Mesenchymal stem cell (in vitro differentiated cells and primary cell): ENCODE results near the gene KLF15.
A peak's percentile ranks its signal among the peaks of the same experiment; 100 is the strongest.

Source experiments
- DNase-seq: peaks from one replicate; pipeline ENCODE4 v3.0.0-alpha.2; 2013
- H2AFZ ChIP-seq: one replicate; pipeline ENCODE4 v1.6.1; 2013; ENCODE audit warnings: low read depth, mild to moderate bottlenecking, control low read depth, inconsistent platforms, low read length, moderate library complexity
- H2AK5ac ChIP-seq: 2 replicates; pipeline ENCODE4 v1.6.1; 2013; ENCODE audit warnings: low read length, moderate library complexity, mild to moderate bottlenecking, inconsistent platforms; ENCODE audit not compliant: severe bottlenecking
- H2BK120ac ChIP-seq: one replicate; pipeline ENCODE4 v1.6.1; 2013; ENCODE audit warnings: low read depth, mild to moderate bottlenecking, inconsistent platforms, low read length, moderate library complexity
- H2BK12ac ChIP-seq, 2 experiments: one replicate each; pipeline ENCODE4 v1.6.1; 2013; ENCODE audit warnings: inconsistent platforms in 2 of 2, low read length in 2 of 2, mild to moderate bottlenecking in 2 of 2, moderate library complexity in 2 of 2, control low read depth in 1 of 2
- H2BK15ac ChIP-seq: one replicate; pipeline ENCODE4 v1.6.1; 2013; ENCODE audit warnings: mild to moderate bottlenecking, low read depth, inconsistent platforms; ENCODE audit not compliant: poor library complexity, severe bottlenecking
- H2BK5ac ChIP-seq: 2 replicates; pipeline ENCODE4 v1.6.1; 2013; ENCODE audit warnings: low read depth, mild to moderate bottlenecking, low read length, control low read depth, inconsistent platforms; ENCODE audit not compliant: poor library complexity, severe bottlenecking
- H3K14ac ChIP-seq, 2 experiments: one replicate each; pipeline ENCODE4 v1.6.1; 2013; ENCODE audit warnings: inconsistent platforms in 2 of 2, low read length in 2 of 2, control low read depth in 1 of 2, mild to moderate bottlenecking in 1 of 2, moderate library complexity in 1 of 2
- H3K18ac ChIP-seq, 2 experiments: one replicate each; pipeline ENCODE4 v1.6.1; 2013; ENCODE audit warnings: inconsistent platforms in 2 of 2, low read length in 2 of 2, control low read depth in 1 of 2, low read depth in 1 of 2, mild to moderate bottlenecking in 1 of 2
- H3K23ac ChIP-seq, 2 experiments: one replicate each; pipeline ENCODE4 v1.6.1; 2013; ENCODE audit warnings: inconsistent platforms in 2 of 2, low read length in 2 of 2, mild to moderate bottlenecking in 2 of 2, moderate library complexity in 2 of 2, control low read depth in 1 of 2
- H3K27ac ChIP-seq: 2 replicates; pipeline ENCODE4 v1.5.1; 2013; ENCODE audit warnings: mild to moderate bottlenecking, moderate library complexity, low read length, control low read depth, inconsistent platforms; ENCODE audit not compliant: poor library complexity, severe bottlenecking
- H3K27me3 ChIP-seq, 2 experiments: 2 replicates each; pipeline versions ENCODE4 v1.6.1 to v1.7.0; 2013; ENCODE audit warnings: low read length in 2 of 2, mild to moderate bottlenecking in 2 of 2, moderate library complexity in 2 of 2, control low read depth in 1 of 2, inconsistent platforms in 1 of 2; ENCODE audit not compliant: control insufficient read depth in 1 of 2, insufficient read depth in 1 of 2
- H3K36me3 ChIP-seq, 2 experiments: 2 replicates each; pipeline versions ENCODE4 v1.6.1 to v1.7.0; 2013; ENCODE audit warnings: low read length in 2 of 2, control low read depth in 1 of 2, inconsistent platforms in 1 of 2, low read depth in 1 of 2, mild to moderate bottlenecking in 1 of 2; ENCODE audit not compliant: insufficient read depth in 2 of 2, control insufficient read depth in 1 of 2
- H3K4ac ChIP-seq, 2 experiments: one replicate each; pipeline ENCODE4 v1.6.1; 2013; ENCODE audit warnings: inconsistent platforms in 2 of 2, low read length in 2 of 2, mild to moderate bottlenecking in 2 of 2, moderate library complexity in 2 of 2, control low read depth in 1 of 2, low read depth in 1 of 2
- H3K4me1 ChIP-seq: 2 replicates; pipeline ENCODE4 v1.6.1; 2013; ENCODE audit warnings: low read depth, low read length, control low read depth; ENCODE audit not compliant: control insufficient read depth, insufficient read depth
- H3K4me2 ChIP-seq: 2 replicates; pipeline ENCODE4 v1.6.1; 2013; ENCODE audit warnings: low read length, mild to moderate bottlenecking, inconsistent platforms; ENCODE audit not compliant: poor library complexity, severe bottlenecking
- H3K4me3 ChIP-seq, 2 experiments: 2 replicates each; pipeline versions ENCODE4 v1.5.1 to v1.7.0; 2013; ENCODE audit warnings: low read length in 2 of 2, mild to moderate bottlenecking in 2 of 2, control low read depth in 1 of 2, low read depth in 1 of 2; ENCODE audit not compliant: insufficient read depth in 1 of 2
- H3K79me1 ChIP-seq: replicated peaks from 2 replicates; pipeline ENCODE4 v1.6.1; 2013; ENCODE audit warnings: mild to moderate bottlenecking, control low read depth, low read length, inconsistent platforms; ENCODE audit not compliant: poor library complexity, severe bottlenecking
- H3K9ac ChIP-seq: 2 replicates; pipeline ENCODE4 v1.7.0; 2013; ENCODE audit warnings: mild to moderate bottlenecking, low read length, moderate library complexity
- H3K9me3 ChIP-seq: 2 replicates; pipeline ENCODE4 v1.7.0; 2013; ENCODE audit warnings: mild to moderate bottlenecking, low read length; ENCODE audit not compliant: control insufficient read depth
- H4K8ac ChIP-seq: one replicate; pipeline ENCODE4 v1.6.1; 2013; ENCODE audit warnings: inconsistent platforms, mild to moderate bottlenecking, low read length, moderate library complexity
- H4K91ac ChIP-seq: one replicate; pipeline ENCODE4 v1.6.1; 2013; ENCODE audit warnings: mild to moderate bottlenecking, low read length, inconsistent platforms
- WGBS: methylation state at CpG from one replicate; pipeline ENCODE4 v1.1.7; 2013; ENCODE audit warnings: mixed read lengths; 5-methylcytosine and 5-hydroxymethylcytosine counted together

The KLF15 gene

DNA sequence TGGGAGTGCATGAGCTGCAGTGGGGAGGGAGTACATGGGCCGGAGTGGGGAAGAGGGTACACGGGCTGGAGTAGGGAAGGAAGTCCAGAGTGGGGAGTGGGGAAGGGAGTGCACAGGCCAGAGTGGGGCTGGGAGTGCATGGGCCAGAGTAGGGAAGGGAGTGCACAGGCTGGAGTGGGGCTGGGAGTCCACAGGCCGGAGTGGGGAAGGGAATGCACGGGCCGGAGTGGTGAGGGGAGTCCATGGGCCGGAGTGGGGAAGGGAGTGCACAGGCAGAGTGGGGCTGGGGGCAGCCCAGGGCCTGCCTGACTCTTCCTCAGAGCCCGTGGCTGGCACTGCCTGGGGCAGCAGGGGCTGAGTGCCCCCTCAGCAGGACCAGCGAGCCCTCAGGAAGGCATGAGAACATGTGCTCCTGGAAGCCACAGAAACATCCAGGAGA, 40.7 kb downstream of the KLF15 start:
- H3K4me1 ChIP-seq, result no peaks in the 10 kb centered on the region
- no peak overlapping the region for H2AK5ac ChIP-seq
- no peak overlapping the region for H3K18ac ChIP-seq
- H4K8ac ChIP-seq, result no peak overlapping the region
- no peaks in the 10 kb centered on the region for H3K36me3 ChIP-seq
- no peak overlapping the region for H2BK12ac ChIP-seq
- no peak overlapping the region for H2AFZ ChIP-seq
- no peaks in the 10 kb centered on the region for H3K79me1 ChIP-seq
- no peak overlapping the region for H3K4ac ChIP-seq
- H2BK5ac ChIP-seq, result no peak overlapping the region
- H3K9ac ChIP-seq, result no peak overlapping the region
- H3K27me3 ChIP-seq, result peaks cover 8 to 10% of the 10 kb centered on the region in 2 experiments
- H3K27ac ChIP-seq, result no peak overlapping the region
- H3K23ac ChIP-seq, result no peak overlapping the region
- H4K91ac ChIP-seq, result peak overlapping the region; percentile 53
- no peak for DNase-seq
- H3K4me2 ChIP-seq, result no peak overlapping the region
- WGBS, result 84% methylated on average over 8 of the region's 8 CpGs
- H2BK120ac ChIP-seq, result no peak overlapping the region
- no peak overlapping the region for H2BK15ac ChIP-seq
- H3K4me3 ChIP-seq, result no peak overlapping the region
- no peaks in the 10 kb centered on the region for H3K9me3 ChIP-seq
- no peak overlapping the region for H3K14ac ChIP-seq

DNA sequence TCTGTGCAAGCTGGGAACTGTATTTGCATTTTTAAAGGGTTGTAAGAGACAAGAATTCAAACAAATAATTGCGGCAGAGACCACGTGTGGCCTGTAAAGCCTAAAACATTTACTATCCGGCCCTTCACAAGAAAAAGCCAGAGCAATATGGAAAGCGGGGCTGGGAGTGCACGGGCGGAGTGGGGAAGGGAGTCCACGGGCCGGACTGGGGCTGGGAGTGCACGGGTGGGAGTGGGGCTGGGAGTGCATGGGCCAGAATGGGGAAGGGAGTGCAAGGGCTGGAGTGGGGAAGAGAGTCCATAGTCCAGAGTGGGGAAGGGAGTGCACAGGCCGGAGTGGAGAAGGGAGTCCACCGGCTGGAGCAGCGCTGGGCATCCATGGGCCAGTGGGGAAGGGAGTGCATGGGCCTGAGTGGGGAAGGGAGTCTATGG, 41.2 kb downstream of the KLF15 start:
- Histone ChIP-seq H4K91ac (peak overlapping the region; percentile 53), H2BK12ac (no peak overlapping the region), H3K27ac (no peak overlapping the region), H2AK5ac (no peak overlapping the region), H3K79me1 (no peaks in the 10 kb centered on the region), H4K8ac (no peak overlapping the region), H3K14ac (no peak overlapping the region), H2BK5ac (no peak overlapping the region), H3K4me3 (no peak overlapping the region), H2BK15ac (no peak overlapping the region), H3K9me3 (no peaks in the 10 kb centered on the region), H2AFZ (no peak overlapping the region), H3K4ac (no peak overlapping the region), H3K18ac (no peak overlapping the region), H2BK120ac (no peak overlapping the region), H3K4me1 (no peaks in the 10 kb centered on the region), H3K9ac (no peak overlapping the region), H3K27me3 (peaks cover 5 to 8% of the 10 kb centered on the region in 2 experiments), H3K4me2 (no peak overlapping the region), H3K23ac (no peak overlapping the region), H3K36me3 (no peaks in the 10 kb centered on the region)
- DNase-seq, result no peak
- WGBS, result 83% methylated on average over 12 of the region's 12 CpGs

DNA sequence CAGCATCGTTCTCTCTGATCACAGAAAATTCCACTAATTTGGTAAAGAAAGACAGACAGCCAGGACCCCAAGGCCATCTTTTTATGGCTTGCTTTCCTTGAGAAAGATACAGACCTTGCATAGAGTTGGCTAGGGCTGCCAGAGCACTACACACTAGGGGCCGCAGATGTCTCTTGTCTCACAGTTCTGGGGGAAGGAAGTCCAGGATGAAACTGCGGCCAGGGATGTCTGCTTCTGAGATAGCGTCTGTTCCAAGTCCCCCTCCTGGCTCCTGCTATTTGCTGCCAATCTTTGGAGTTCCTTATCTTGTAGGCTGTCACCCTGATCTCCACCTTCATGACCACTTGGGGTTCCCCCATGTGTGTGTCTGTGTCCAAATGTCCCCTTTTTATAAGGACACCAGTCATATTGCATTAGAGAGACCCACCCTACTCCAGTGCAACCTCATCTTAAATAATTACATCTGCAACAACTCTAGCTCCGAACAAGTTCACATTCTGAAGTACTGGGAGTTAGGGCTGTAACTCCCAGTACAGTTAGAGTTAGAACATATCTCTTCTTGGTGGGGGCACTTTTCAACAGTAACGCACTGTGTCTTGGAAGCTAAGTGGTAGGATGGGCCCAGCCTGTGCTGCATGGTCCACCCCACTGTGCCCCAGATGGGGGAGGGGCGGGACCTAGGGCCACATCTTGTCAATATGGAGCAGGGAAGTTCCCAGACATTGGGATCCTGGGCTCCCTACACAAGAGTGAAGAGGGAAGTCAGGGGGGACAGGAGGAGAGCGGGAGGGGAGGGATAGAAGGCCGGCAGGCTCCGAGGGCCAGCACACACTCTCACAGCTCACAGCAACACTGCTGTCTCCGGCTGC, 42.2 kb downstream of the KLF15 start:
- 74% methylated on average over 11 of the region's 11 CpGs for WGBS
- no peak overlapping the region for H2BK12ac ChIP-seq

DNA sequence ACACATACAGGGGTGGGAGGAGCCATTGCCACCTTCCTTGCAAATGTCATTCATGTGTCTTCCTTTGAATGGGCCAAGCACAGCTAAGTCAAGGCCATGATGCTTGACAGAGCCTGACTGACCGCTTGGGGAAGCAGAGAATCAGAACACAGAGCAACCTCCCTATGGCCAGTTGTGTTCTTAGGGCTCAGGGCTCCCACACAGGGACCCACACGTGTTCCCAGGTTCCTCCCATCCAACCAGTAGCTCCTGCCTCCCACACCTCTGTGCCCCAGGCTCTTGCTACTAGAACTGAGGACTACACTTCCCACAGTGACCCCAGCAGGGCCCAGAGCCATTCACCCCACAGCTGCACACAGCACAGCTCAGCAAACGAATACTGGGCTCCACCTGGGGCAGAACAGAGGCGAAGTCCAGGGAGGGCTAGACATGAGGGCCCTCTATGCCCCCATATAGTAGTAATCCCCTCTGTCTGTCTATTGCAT, 42.9 kb downstream of the KLF15 start:
- H3K4me2 ChIP-seq, result no peak overlapping the region
- H3K4me3 ChIP-seq, result no peak overlapping the region

More for the DNA sequence above, 42.2 kb downstream of the KLF15 start:
- no peaks in the 10 kb centered on the region for H3K79me1 ChIP-seq
- H3K4me3 ChIP-seq, result no peak overlapping the region
- H2BK120ac ChIP-seq, result no peak overlapping the region
- no peak overlapping the region for H2AK5ac ChIP-seq
- H3K36me3 ChIP-seq, result no peaks in the 10 kb centered on the region
- H3K14ac ChIP-seq, result no peak overlapping the region
- H2BK15ac ChIP-seq, result no peak overlapping the region
- H3K4me1 ChIP-seq, result no peaks in the 10 kb centered on the region
- no peak overlapping the region for H3K23ac ChIP-seq
- H2BK5ac ChIP-seq, result no peak overlapping the region
- no peak overlapping the region for H2AFZ ChIP-seq
- no peak overlapping the region for H3K4me2 ChIP-seq
- DNase-seq, result no peak
- no peak overlapping the region for H3K4ac ChIP-seq
- H3K27ac ChIP-seq, result no peak overlapping the region
- no peak overlapping the region for H3K18ac ChIP-seq
- H3K9ac ChIP-seq, result no peak overlapping the region
- H4K8ac ChIP-seq, result no peak overlapping the region
- H4K91ac ChIP-seq, result no peak overlapping the region
- H3K27me3 ChIP-seq, result peaks cover 0 to 8% of the 10 kb centered on the region in 2 experiments
- H3K9me3 ChIP-seq, result peaks cover 3% of the 10 kb centered on the region

More for the DNA sequence above, 42.9 kb downstream of the KLF15 start:
- H3K4me1 ChIP-seq, result no peaks in the 10 kb centered on the region
- no peak overlapping the region for H2BK120ac ChIP-seq
- H3K9ac ChIP-seq, result no peak overlapping the region
- H2AK5ac ChIP-seq, result no peak overlapping the region
- no peak overlapping the region for H3K27ac ChIP-seq
- no peak overlapping the region for H4K91ac ChIP-seq
- no peak overlapping the region for H3K18ac ChIP-seq
- H3K36me3 ChIP-seq, result no peaks in the 10 kb centered on the region
- no peak overlapping the region for H3K4ac ChIP-seq
- H2BK12ac ChIP-seq, result no peak overlapping the region
- no peak for DNase-seq
- WGBS, result 68% methylated on average over 4 of the region's 4 CpGs
- H2BK5ac ChIP-seq, result no peak overlapping the region
- H3K9me3 ChIP-seq, result peaks cover 3% of the 10 kb centered on the region
- no peak overlapping the region for H3K23ac ChIP-seq
- H2BK15ac ChIP-seq, result no peak overlapping the region
- no peaks in the 10 kb centered on the region for H3K79me1 ChIP-seq
- H3K14ac ChIP-seq, result no peak overlapping the region
- H3K27me3 ChIP-seq, result peaks cover 0 to 4% of the 10 kb centered on the region in 2 experiments
- H2AFZ ChIP-seq, result no peak overlapping the region
- no peak overlapping the region for H4K8ac ChIP-seq
